K562 (cell line): Measurements from ENCODE around the gene FOXR1. TPM values are rescaled to one million over a fixed set of nuclear protein-coding genes. Genes with fewer than 3 reads are reported as not detected.

Experiments used
- COPS2 ChIP-seq: fragments of 450-650 bp; conservative IDR thresholded peaks from 2 replicates; pipeline ENCODE4 v1.6.1; 2016; ENCODE audit warnings: mild to moderate bottlenecking, moderate library complexity
- E2F1 ChIP-seq: sonication (generic); formaldehyde crosslinking; IDR thresholded peaks from 2 replicates; pipeline ENCODE4 v1.8.1; 2023; ENCODE audit warnings: mild to moderate bottlenecking, missing genetic modification reagents, moderate library complexity
- ELF2 ChIP-seq: fragments of 250-450 bp; sonication (Bioruptor Pico); IDR thresholded peaks from 2 replicates; pipeline ENCODE4 v1.5.0; 2021; ENCODE audit warnings: mild to moderate bottlenecking
- ETS1 ChIP-seq: conservative IDR thresholded peaks from 2 replicates; pipeline ENCODE4 v1.6.1; 2011; ENCODE audit warnings: low read depth, mild to moderate bottlenecking, low read length; ENCODE audit not compliant: control insufficient read depth
- HCFC1 ChIP-seq: IDR thresholded peaks from 2 replicates; pipeline ENCODE4 v1.6.1; 2012; ENCODE audit warnings: low read depth, low read length, improper control_type of control experiment
- KAT2B ChIP-seq: IDR thresholded peaks from one replicate; pipeline ENCODE4 v1.6.1; 2012; ENCODE audit warnings: low read depth, mild to moderate bottlenecking, control low read depth, inconsistent platforms, low read length, moderate library complexity
- LARP7 ChIP-seq: fragments of 450-650 bp; IDR thresholded peaks from 2 replicates; pipeline ENCODE4 v1.6.1; 2016
- MAFG ChIP-seq: fragments of 450-650 bp; conservative IDR thresholded peaks from 2 replicates; pipeline ENCODE4 v1.6.1; 2016; ENCODE audit warnings: missing genetic modification characterization, missing compliant biosample characterization
- MCM3 ChIP-seq: fragments of 450-650 bp; IDR thresholded peaks from 2 replicates; pipeline ENCODE4 v1.6.1; 2016
- MIER1 ChIP-seq: fragments of 450-650 bp; IDR thresholded peaks from 2 replicates; pipeline ENCODE4 v1.6.1; 2016; ENCODE audit warnings: antibody characterized with exemption, mild to moderate bottlenecking, low read depth
- MLLT1 ChIP-seq, 2 experiments: fragments of 450-650 bp; IDR thresholded peaks; 2 replicates each; pipeline ENCODE4 v1.6.1; 2016
- MLX ChIP-seq, 2 experiments: fragments of 450-650 bp in 1 of 2; sonication (generic) in 1 of 2; formaldehyde crosslinking; conservative IDR thresholded peaks; 2 replicates each; pipeline versions ENCODE4 v1.4.0 to v1.8.1; 2020 to 2022; ENCODE audit warnings: mild to moderate bottlenecking in 1 of 2, missing genetic modification reagents in 1 of 2
- PML ChIP-seq: IDR thresholded peaks from 2 replicates; pipeline ENCODE4 v1.6.1; 2012; ENCODE audit warnings: low read length, inconsistent platforms
- RBM34 ChIP-seq: fragments of 200-400 bp; formaldehyde crosslinking; IDR thresholded peaks from 2 replicates; pipeline ENCODE4 v1.6.1; 2018; ENCODE audit warnings: low read length, borderline replicate concordance; ENCODE audit not compliant: insufficient read depth
- SAFB2 ChIP-seq: fragments of 200-400 bp; formaldehyde crosslinking; IDR thresholded peaks from 2 replicates; pipeline ENCODE4 v1.6.1; 2018; ENCODE audit warnings: borderline replicate concordance, low read length, low read depth, moderate library complexity; ENCODE audit not compliant: severe bottlenecking
- UBTF ChIP-seq, 2 experiments: IDR thresholded peaks; 2 replicates each; pipeline ENCODE4 v1.6.1; 2012; ENCODE audit warnings: improper control_type of control experiment in 2 of 2, low read depth in 2 of 2, low read length in 2 of 2, borderline replicate concordance in 1 of 2
- ZNF146 ChIP-seq: IDR thresholded peaks from one replicate; pipeline ENCODE4 v1.6.1; 2018; ENCODE audit warnings: missing compliant biosample characterization; ENCODE audit not compliant: unreplicated experiment
- ZNF280B ChIP-seq: fragments of 250-450 bp; sonication (Bioruptor Pico); IDR thresholded peaks from 2 replicates; pipeline ENCODE4 v1.5.1; 2021; ENCODE audit warnings: mild to moderate bottlenecking
- ZNF436 ChIP-seq: fragments of 250-450, 450-650 bp; sonication (Bioruptor Pico); formaldehyde crosslinking; IDR thresholded peaks from 2 replicates; pipeline ENCODE4 v1.7.0; 2020; ENCODE audit warnings: mild to moderate bottlenecking
- polyA plus RNA-seq, 8 experiments: library from polyadenylated mRNA; depleted of rRNA in 4 of 8; stranded (reverse) in 5 of 8; unstranded in 3 of 8; fragments of >200 nt; fragmentation: Nextera tagmentation in 2 of 8; fragmentation: Illumina TruSeq in 1 of 8; extraction: Ambion mirVana in 2 of 8; extraction: Trizol in 1 of 8; gene quantifications; 2 replicates each; pipeline versions ENCODE4 v1.2.1 to v1.2.3, GENCODE V29; 2011 to 2014; ENCODE audit warnings: inconsistent platforms in 1 of 8, missing spikeins in 1 of 8
- total RNA-seq, 7 experiments: library from RNA; depleted of rRNA in 6 of 7; stranded (reverse); fragments of >200 nt in 6 of 7; fragmentation: Illumina TruSeq in 2 of 7; extraction: Trizol in 2 of 7; gene quantifications; 2 replicates each; pipeline versions ENCODE4 v1.2.1 to v1.2.3, GENCODE V29; 2011 to 2021; ENCODE audit warnings: low replicate concordance in 1 of 7

Gene FOXR1
- total and polyA plus RNA-seq, 9 of the 15 experiments (the other 6 are each of a cell fraction or from before 2014, with no cell fraction given) = not detected

- peak; percentile 53 for TF ChIP-seq E2F1
- TF ChIP-seq MIER1 = no peak
- TF ChIP-seq ELF2 (CRISPR knock-in tag) = peak; percentile 86
- peak; percentile 62 for TF ChIP-seq ETS1
- no peak for TF ChIP-seq ZNF280B
- no peak for TF ChIP-seq SAFB2
- no peak for TF ChIP-seq COPS2
- TF ChIP-seq HCFC1 = peak; percentile 84
- TF ChIP-seq MLLT1 (IDR thresholded peaks at IDR 0.05) = peak in 1 of 2 experiments; percentile 30; a peak in 1 of 4 replicates
- TF ChIP-seq MLX (CRISPR knock-in tag; conservative IDR thresholded peaks at IDR 0.05) = no peak
- no peak for TF ChIP-seq LARP7
- no peak for TF ChIP-seq UBTF (IDR thresholded peaks at IDR 0.05; ENCODE audit: borderline replicate concordance in 1 of 2, low read depth in 2 of 2, low read length in 2 of 2)
- no peak for TF ChIP-seq MCM3
- TF ChIP-seq MAFG (tag) = no peak
- TF ChIP-seq ZNF146 = no peak
- TF ChIP-seq ZNF436 (CRISPR knock-in tag) = no peak
- TF ChIP-seq KAT2B = no peak
- peak; percentile 83 for TF ChIP-seq PML
- TF ChIP-seq RBM34 = no peak
These were observed 46.7 kb downstream of the FOXR1 start, which contains the start of the genes RPS25 and TRAPPC4 (continued) for GRCh38 chr11:119018074-119018938.
